SK-N-SH treated with all-trans-retinoic acid at 6 μM for 48 hours (cell line): ENCODE results near the gene TMEM178B.
"Not testable (repeated sequence)": the region's sequence is repeated elsewhere in the genome, so short reads cannot be mapped to it uniquely, and the experiment has no call there.

Source experiments
- ESRRG ChIP-seq: fragments of 250-450 bp; sonication (Bioruptor Pico); IDR thresholded peaks from 2 replicates; pipeline ENCODE4 v1.6.1; 2021; ENCODE audit warnings: mild to moderate bottlenecking
- OSR1 ChIP-seq: fragments of 250-450 bp; sonication (Bioruptor Pico); IDR thresholded peaks from 2 replicates; pipeline ENCODE4 v1.8.0; 2022; ENCODE audit warnings: moderate library complexity, mild to moderate bottlenecking, inconsistent platforms
- SNAI2 ChIP-seq: fragments of 250-450 bp; sonication (Bioruptor Pico); IDR thresholded peaks from 2 replicates; pipeline ENCODE4 v1.5.0; 2020; ENCODE audit warnings: mild to moderate bottlenecking, moderate library complexity
- ZC3H10 ChIP-seq: fragments of 250-450 bp; sonication (Bioruptor Pico); IDR thresholded peaks from 2 replicates; pipeline ENCODE4 v1.5.1; 2021; ENCODE audit warnings: mild to moderate bottlenecking, moderate library complexity
- TF ChIP-seq, protein P1 (sequence below): fragments of 250-450 bp; sonication (Bioruptor Pico); IDR thresholded peaks from 2 replicates; pipeline ENCODE4 v1.8.0; 2020; ENCODE audit warnings: mild to moderate bottlenecking, moderate library complexity, borderline replicate concordance

DNA sequence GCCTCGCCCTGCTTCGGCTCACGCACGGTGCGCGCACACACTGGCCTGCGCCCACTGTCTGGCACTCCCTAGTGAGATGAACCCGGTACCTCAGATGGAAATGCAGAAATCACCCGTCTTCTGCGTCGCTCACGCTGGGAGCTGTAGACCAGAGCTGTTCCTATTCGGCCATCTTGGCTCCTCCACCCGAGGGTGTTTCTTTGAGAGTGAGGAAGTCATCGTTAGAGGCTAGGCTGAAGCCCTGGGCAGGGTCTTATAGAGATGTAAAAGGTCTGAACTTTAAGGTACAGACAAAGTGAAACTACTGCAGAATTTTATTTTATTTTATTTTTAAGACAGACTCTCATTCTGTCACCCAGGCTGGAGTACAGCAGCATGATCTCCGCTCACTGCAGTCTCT, 6.0 kb upstream of the TMEM178B start:
- TF ChIP-seq, protein P1, sequence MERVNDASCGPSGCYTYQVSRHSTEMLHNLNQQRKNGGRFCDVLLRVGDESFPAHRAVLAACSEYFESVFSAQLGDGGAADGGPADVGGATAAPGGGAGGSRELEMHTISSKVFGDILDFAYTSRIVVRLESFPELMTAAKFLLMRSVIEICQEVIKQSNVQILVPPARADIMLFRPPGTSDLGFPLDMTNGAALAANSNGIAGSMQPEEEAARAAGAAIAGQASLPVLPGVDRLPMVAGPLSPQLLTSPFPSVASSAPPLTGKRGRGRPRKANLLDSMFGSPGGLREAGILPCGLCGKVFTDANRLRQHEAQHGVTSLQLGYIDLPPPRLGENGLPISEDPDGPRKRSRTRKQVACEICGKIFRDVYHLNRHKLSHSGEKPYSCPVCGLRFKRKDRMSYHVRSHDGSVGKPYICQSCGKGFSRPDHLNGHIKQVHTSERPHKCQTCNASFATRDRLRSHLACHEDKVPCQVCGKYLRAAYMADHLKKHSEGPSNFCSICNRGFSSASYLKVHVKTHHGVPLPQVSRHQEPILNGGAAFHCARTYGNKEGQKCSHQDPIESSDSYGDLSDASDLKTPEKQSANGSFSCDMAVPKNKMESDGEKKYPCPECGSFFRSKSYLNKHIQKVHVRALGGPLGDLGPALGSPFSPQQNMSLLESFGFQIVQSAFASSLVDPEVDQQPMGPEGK (CRISPR knock-in tag) = not testable (repeated sequence)
- not testable (repeated sequence) for TF ChIP-seq OSR1 (CRISPR knock-in tag); SNAI2 (CRISPR knock-in tag); ESRRG; ZC3H10 (CRISPR knock-in tag)
